BJ (cell line): ENCODE measurements around the gene PKP3. TPM values are rescaled to one million over a fixed set of nuclear protein-coding genes. Genes with fewer than 3 reads are reported as not detected.

Experiments used
- CTCF ChIA-PET: fragments of 350-600 bp; formaldehyde crosslinking; extraction: SDS; loops from one replicate; lab custom pipeline; 2021; ENCODE audit warnings: antibody characterized with exemption, inconsistent platforms; lab: Yijun Ruan, JAX
- POLR2A ChIA-PET: fragments of 300-600 bp; sonication (Branson Sonifier 250); formaldehyde crosslinking; extraction: SDS; loops from one replicate; lab custom pipeline; 2021; ENCODE audit warnings: antibody characterized with exemption; lab: Charles Lee
- DNase-seq: peaks from one replicate; pipeline ENCODE4 v3.0.0-alpha.2; 2011; ENCODE audit warnings: low read depth
- H3K27me3 ChIP-seq: 2 replicates; pipeline ENCODE4 v1.6.0; 2011; ENCODE audit warnings: low read length; ENCODE audit not compliant: control insufficient read depth, insufficient read depth
- H3K36me3 ChIP-seq: 2 replicates; pipeline ENCODE4 v1.5.1; 2011; ENCODE audit warnings: low read length; ENCODE audit not compliant: control insufficient read depth, insufficient read depth
- H3K4me3 ChIP-seq: 2 replicates; pipeline ENCODE4 v1.5.1; 2011; ENCODE audit warnings: low read depth, mild to moderate bottlenecking, control low read depth, low read length
- polyA plus RNA-seq: library from polyadenylated mRNA; depleted of rRNA; stranded (reverse); fragments of >200 nt; gene quantifications from 2 replicates; pipeline ENCODE4 v1.2.3, GENCODE V29; 2011
- TF ChIP-seq, protein P1 (sequence below): IDR thresholded peaks from 2 replicates; pipeline ENCODE4 v1.5.1; 2011; ENCODE audit warnings: low read depth, mild to moderate bottlenecking, control low read depth, inconsistent platforms, low read length, moderate library complexity; ENCODE audit not compliant: insufficient read depth

PKP3 gene
- polyA plus RNA-seq, 1 experiment: 0.86 TPM

DNA sequence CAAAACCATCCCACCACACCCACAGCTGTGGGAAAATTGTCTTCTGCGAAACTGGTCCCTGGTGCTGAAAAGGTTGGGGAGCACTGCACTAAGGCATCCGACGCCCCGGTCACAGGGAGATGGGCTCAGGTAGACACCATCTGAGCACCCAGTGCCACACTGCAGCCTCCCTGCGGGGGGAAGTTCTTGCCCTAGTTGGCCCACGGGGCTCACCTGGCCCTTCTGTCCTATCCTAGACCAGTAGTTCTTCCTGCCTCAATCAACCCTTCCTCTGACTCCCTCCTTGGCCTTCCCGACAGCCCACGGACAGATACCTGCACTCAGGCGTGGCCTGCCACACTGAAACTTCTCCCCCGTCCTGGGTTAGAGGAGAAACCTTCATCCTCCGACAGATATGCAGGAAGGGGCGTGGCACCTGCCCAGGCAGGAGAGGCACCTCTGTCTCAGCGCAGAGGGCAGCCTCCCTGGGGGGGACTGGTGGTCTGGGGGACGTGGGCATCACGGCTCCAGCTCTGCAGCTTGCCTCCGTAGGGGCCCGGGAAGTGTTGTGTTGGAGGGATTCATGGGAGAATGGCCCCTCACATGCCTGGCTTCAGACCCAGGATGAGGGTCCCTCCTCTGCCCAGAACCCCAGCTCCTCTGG is 43.3 kb downstream of the PKP3 start:
- no peak for DNase-seq
- no peak overlapping the region for H3K4me3 ChIP-seq
- H3K36me3 ChIP-seq: no peaks in the 10 kb centered on the region
- TF ChIP-seq, protein P1, sequence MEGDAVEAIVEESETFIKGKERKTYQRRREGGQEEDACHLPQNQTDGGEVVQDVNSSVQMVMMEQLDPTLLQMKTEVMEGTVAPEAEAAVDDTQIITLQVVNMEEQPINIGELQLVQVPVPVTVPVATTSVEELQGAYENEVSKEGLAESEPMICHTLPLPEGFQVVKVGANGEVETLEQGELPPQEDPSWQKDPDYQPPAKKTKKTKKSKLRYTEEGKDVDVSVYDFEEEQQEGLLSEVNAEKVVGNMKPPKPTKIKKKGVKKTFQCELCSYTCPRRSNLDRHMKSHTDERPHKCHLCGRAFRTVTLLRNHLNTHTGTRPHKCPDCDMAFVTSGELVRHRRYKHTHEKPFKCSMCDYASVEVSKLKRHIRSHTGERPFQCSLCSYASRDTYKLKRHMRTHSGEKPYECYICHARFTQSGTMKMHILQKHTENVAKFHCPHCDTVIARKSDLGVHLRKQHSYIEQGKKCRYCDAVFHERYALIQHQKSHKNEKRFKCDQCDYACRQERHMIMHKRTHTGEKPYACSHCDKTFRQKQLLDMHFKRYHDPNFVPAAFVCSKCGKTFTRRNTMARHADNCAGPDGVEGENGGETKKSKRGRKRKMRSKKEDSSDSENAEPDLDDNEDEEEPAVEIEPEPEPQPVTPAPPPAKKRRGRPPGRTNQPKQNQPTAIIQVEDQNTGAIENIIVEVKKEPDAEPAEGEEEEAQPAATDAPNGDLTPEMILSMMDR: no peak
- POLR2A ChIA-PET: no interaction called here
- no peaks in the 10 kb centered on the region for H3K27me3 ChIP-seq
- CTCF ChIA-PET: no interaction called here

DNA sequence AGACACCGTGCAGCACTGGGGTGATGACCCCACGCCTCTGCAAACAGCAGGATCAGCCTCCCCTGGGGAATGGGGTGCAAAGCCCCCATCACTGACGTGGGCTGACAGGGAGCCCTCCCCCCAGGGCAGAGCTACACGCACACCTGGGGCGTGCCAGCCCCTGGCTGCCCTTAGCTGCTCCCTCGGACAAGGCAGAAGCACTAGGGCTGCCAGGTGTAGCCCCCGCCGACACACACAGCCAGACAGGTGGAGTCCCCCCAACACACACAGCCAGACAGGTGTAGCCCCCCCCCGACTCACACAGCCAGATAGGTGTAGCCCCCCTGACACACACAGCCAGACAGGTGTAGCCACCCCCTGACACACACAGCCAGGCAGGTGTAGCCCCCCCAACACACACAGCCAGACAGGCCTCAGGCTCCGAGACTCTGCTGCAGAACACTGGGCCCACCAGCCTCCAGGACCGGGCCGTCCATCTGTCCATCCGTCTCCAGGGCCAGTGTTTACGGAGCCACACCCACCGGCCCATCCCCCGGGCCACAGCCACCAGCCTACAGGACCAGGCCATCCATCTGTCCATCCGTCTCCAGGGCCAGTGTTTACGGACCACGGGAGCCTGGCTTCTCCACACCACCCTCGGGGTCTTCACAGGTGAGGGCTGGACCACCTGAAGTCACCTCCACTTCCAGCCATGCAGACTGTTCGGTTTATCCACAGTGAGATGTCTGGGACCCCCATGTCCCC is 44.3 kb downstream of the PKP3 start:
- ChIA-PET CTCF (interaction anchor here (2.5 kb wide), 1 partner anchor 10 kb away, joined by 12 read pairs; no protein-coding TSS in a partner anchor), POLR2A (no interaction called here)
- no peak for DNase-seq
- no peak overlapping the region for H3K4me3 ChIP-seq
- H3K36me3 ChIP-seq: no peaks in the 10 kb centered on the region
- H3K27me3 ChIP-seq: no peaks in the 10 kb centered on the region
- TF ChIP-seq, protein P1: no peak

DNA sequence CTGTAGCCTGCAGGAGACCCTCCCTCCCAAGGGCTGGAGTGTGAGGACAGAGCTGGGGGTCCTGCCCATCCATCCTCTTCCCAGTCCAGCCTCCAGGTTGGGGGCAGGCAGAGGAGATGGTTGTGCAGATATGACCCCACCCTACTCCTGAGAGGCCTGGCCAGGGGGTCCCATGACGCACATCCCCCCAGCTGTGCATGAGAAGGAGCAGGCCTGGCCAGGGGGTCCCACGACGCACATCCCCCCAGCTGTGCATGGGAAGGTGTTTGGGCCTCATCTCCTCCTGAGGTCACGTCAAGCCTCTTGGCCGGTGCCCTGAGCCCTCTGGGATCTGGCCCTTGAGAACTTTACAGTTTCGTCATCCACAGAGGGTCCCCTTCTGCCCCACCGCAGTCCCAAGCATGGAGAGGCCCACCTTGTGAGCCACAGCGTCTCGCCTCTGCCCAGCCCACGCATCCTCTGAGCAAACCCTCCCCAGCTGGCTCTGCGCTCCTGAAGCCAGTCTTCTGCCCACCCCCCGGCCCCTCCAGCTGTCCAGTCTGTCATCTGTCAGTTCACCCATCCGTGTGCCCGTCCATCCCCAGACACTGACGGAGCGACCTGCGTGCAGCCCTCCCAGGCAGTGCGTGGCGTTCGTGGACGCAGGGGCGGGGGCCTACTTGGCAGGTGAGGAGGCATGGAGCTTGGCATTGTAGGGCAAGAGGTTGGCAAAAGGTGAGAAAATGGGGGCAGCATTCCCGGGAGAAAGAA is 45.5 kb downstream of the PKP3 start:
- Histone ChIP-seq H3K36me3 (no peaks in the 10 kb centered on the region), H3K27me3 (peaks cover 3% of the 10 kb centered on the region), H3K4me3 (no peak overlapping the region)
- TF ChIP-seq, protein P1: no peak
- ChIA-PET POLR2A (no interaction called here), CTCF (interaction anchor here (1.0 to 2.5 kb wide), 4 partner anchors 9 to 80 kb away, joined by 3 to 12 read pairs (median 4); no protein-coding TSS in a partner anchor)
- no peak for DNase-seq

DNA sequence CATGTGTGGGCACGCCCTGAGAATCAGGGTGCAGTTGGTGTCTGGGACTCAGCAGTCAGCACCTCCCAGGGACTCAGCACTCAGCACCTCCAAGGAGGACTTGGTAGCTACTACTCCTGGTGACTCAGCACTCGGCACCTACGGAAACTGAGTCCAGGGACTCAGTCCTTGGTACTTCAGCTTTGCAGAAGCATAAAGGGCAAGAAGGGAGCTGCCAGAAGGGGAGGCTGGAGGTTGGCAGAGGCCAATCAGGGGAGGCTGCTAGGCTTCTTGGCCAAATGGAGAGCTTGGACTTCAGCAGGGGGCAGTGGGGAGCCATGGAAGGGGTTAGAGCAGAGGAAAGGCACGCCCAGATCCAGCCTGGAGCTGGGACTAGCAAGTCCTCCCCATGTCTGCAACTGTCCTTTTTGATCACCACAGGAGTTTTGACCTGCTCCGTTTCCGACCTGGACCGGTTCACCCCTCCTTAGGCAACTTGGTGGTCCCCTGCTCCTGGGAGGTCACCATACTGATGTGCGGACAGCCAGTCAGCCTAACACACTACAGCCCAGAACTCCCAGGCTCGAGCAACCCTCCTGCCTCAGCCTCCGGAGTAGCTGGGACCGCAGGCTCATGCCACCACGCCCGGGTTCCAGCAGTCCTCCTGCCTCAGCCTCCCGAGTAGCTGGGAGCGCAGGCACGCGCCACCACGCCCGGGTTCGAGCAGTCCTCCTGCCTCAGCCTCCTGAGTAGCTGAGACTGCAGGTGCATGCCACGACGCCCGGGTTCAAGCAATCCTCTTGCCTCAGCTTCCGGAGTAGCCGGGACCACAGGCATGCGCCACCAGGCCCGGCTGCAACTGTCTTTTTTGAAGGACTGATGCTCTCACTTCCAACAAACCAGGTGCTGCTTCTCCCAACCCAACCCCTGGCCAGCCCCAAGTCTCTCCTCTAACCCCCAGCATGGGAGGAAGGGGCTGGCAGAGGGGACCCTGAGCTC is 46.3 kb downstream of the PKP3 start:
- TF ChIP-seq, protein P1: no peak
- CTCF ChIA-PET: interaction anchor here (0.6 to 2.5 kb wide), 4 partner anchors 8 to 79 kb away, joined by 3 to 12 read pairs (median 4); no protein-coding TSS in a partner anchor
- Histone ChIP-seq H3K4me3 (no peak overlapping the region), H3K36me3 (no peaks in the 10 kb centered on the region), H3K27me3 (peaks cover 3% of the 10 kb centered on the region)
- POLR2A ChIA-PET: no interaction called here
- no peak for DNase-seq
